SK-N-SH (cell line): Measurements from ENCODE around the gene HNRNPCL4. TPM values are rescaled to one million over a fixed set of nuclear protein-coding genes. Genes with fewer than 3 reads are reported as not detected.

Experiments used
- polyA plus RNA-seq, 3 experiments: library from polyadenylated mRNA; depleted of rRNA; stranded (reverse); fragments of >200 nt; gene quantifications; 2 replicates each; pipeline ENCODE4 v1.2.3, GENCODE V29; 2012

The HNRNPCL4 gene
- polyA plus RNA-seq, 1 of the 3 experiments (the other 2 are of a cell fraction): not detected

Other genes starting within 250 kb of the HNRNPCL4 start
- gene PRAMEF7, start 249.0 kb downstream of the HNRNPCL4 start, polyA plus RNA-seq (2012; rRNA removed): not detected in 2 replicates
- not detected in 2 replicates for gene PRAMEF6, start 218.1 kb downstream of the HNRNPCL4 start, polyA plus RNA-seq (2012; rRNA removed)
- gene PRAMEF27, start 109.1 kb downstream of the HNRNPCL4 start, polyA plus RNA-seq (2012; rRNA removed): not detected in 2 replicates
- gene HNRNPCL3, start 104.9 kb downstream of the HNRNPCL4 start, polyA plus RNA-seq (2012; rRNA removed): not detected in 2 replicates
- not detected in 2 replicates for gene PRAMEF25, start 94.9 kb downstream of the HNRNPCL4 start, polyA plus RNA-seq (2012; rRNA removed)
- not detected in 2 replicates for gene HNRNPCL2, start 48.8 kb downstream of the HNRNPCL4 start, polyA plus RNA-seq (2012; rRNA removed)
- gene PRAMEF26, start 9.6 kb downstream of the HNRNPCL4 start, polyA plus RNA-seq (2012; rRNA removed): not detected in 2 replicates
- gene PRAMEF9, start 6.2 kb upstream of the HNRNPCL4 start, polyA plus RNA-seq (2012; rRNA removed): not detected in 2 replicates
- not detected in 2 replicates for gene PRAMEF13, start 35.8 kb upstream of the HNRNPCL4 start, polyA plus RNA-seq (2012; rRNA removed)
- not detected in 2 replicates for gene PRAMEF18, start 60.5 kb upstream of the HNRNPCL4 start, polyA plus RNA-seq (2012; rRNA removed)
- gene PRAMEF5, start 88.6 kb upstream of the HNRNPCL4 start, polyA plus RNA-seq (2012; rRNA removed): not detected in 2 replicates
- not detected in 2 replicates for gene PRAMEF8, start 119.5 kb upstream of the HNRNPCL4 start, polyA plus RNA-seq (2012; rRNA removed)
- gene PRAMEF33, start 137.9 kb upstream of the HNRNPCL4 start, polyA plus RNA-seq (2012; rRNA removed): not detected in 2 replicates
- gene PRAMEF15, start 149.9 kb upstream of the HNRNPCL4 start, polyA plus RNA-seq (2012; rRNA removed): not detected in 2 replicates
- gene PRAMEF14, start 181.5 kb upstream of the HNRNPCL4 start, polyA plus RNA-seq (2012; rRNA removed): not detected in 2 replicates
- not detected in 2 replicates for gene PRAMEF19, start 206.3 kb upstream of the HNRNPCL4 start, polyA plus RNA-seq (2012; rRNA removed)
- gene PRAMEF17, start 224.0 kb upstream of the HNRNPCL4 start, polyA plus RNA-seq (2012; rRNA removed): not detected in 2 replicates
- not detected in 2 replicates for gene PRAMEF20, start 244.8 kb upstream of the HNRNPCL4 start, polyA plus RNA-seq (2012; rRNA removed)